CD4-positive, alpha-beta T cell (primary cell): ENCODE data around the gene GRIK5. TPM values are rescaled to one million over a fixed set of nuclear protein-coding genes. Genes with fewer than 3 reads are reported as not detected.

Experiments
- ATAC-seq: fragments of 200-7000 bp; cut with Tn5 transposase; one replicate; pipeline ENCODE4 v1.10.0; 2022; ENCODE audit warnings: mild to moderate bottlenecking; ENCODE audit not compliant: poor library complexity
- CTCF ChIA-PET: fragments of 350-600 bp; sonication (Branson Sonifier 250); formaldehyde crosslinking; loops from one replicate; lab custom pipeline; 2021; ENCODE audit warnings: antibody characterized with exemption, inconsistent platforms; lab: Charles Lee
- POLR2A ChIA-PET: fragments of 350-600 bp; sonication (Branson Sonifier 250); formaldehyde crosslinking; loops from one replicate; lab custom pipeline; 2021; ENCODE audit warnings: antibody characterized with exemption, inconsistent platforms; lab: Charles Lee
- DNase-seq, 14 experiments: peaks; one replicate each; pipeline ENCODE4 v3.0.0-alpha.2; 2013 to 2020; ENCODE audit warnings: mixed read lengths in 2 of 14
- H3K27ac ChIP-seq, 2 donors: one replicate each; pipeline versions ENCODE4 v1.5.1 to v1.7.0; 2013; ENCODE audit warnings: low read length in 2 of 2, low read depth in 1 of 2, mild to moderate bottlenecking in 1 of 2
- H3K27me3 ChIP-seq, 2 experiments: 1 replicate in 1 of 2; 2 replicates in 1 of 2; pipeline versions ENCODE4 v1.6.1 to v1.7.0; 2013; ENCODE audit warnings: low read length in 2 of 2, control low read depth in 1 of 2, mild to moderate bottlenecking in 1 of 2, moderate library complexity in 1 of 2; ENCODE audit not compliant: insufficient read depth in 2 of 2, control insufficient read depth in 1 of 2
- H3K36me3 ChIP-seq: one replicate; pipeline ENCODE4 v1.6.1; 2013; ENCODE audit warnings: low read length, control low read depth; ENCODE audit not compliant: insufficient read depth
- H3K4me1 ChIP-seq: one replicate; pipeline ENCODE4 v1.6.1; 2013; ENCODE audit warnings: low read length, control low read depth; ENCODE audit not compliant: insufficient read depth
- H3K4me3 ChIP-seq: one replicate; pipeline ENCODE4 v1.5.1; 2013; ENCODE audit warnings: mild to moderate bottlenecking, low read length, moderate library complexity
- H3K9me3 ChIP-seq, 2 experiments: 1 replicate in 1 of 2; 2 replicates in 1 of 2; pipeline versions ENCODE4 v1.6.1 to v1.7.0; 2013; ENCODE audit warnings: low read length in 2 of 2, mild to moderate bottlenecking in 2 of 2, control low read depth in 1 of 2, moderate library complexity in 1 of 2; ENCODE audit not compliant: control insufficient read depth in 1 of 2, insufficient read depth in 1 of 2
- H3K27ac Mint-ChIP-seq: one replicate; pipeline ENCODE4 v1.8.0; 2020; ENCODE audit warnings: mixed read lengths
- H3K27me3 Mint-ChIP-seq: one replicate; pipeline ENCODE4 v1.8.0; 2021; ENCODE audit warnings: mixed read lengths
- H3K36me3 Mint-ChIP-seq: one replicate; pipeline ENCODE4 v1.8.0; 2021; ENCODE audit warnings: low read depth, mixed read lengths
- H3K4me1 Mint-ChIP-seq: one replicate; pipeline ENCODE4 v1.8.0; 2021; ENCODE audit warnings: low read depth, mixed read lengths
- H3K4me3 Mint-ChIP-seq: one replicate; pipeline ENCODE4 v1.8.0; 2020; ENCODE audit warnings: mild to moderate bottlenecking, mixed read lengths
- H3K9me3 Mint-ChIP-seq: one replicate; pipeline ENCODE4 v1.8.0; 2020; ENCODE audit warnings: mixed read lengths
- CTCF ChIP-seq: fragments of 200-600 bp; IDR thresholded peaks from one replicate; pipeline ENCODE4 v1.8.0; 2022; ENCODE audit warnings: antibody characterized with exemption, mild to moderate bottlenecking
- intact Hi-C, 2 experiments: fragments of 100-400 bp; cut with DNase I in 1 of 2; cut with micrococcal nuclease in 1 of 2; formaldehyde crosslinking; loops; one replicate each; pipeline versions ENCODE4 v1.15.1 to v1.9.0; 2023 to 2025; cut with DNase I, micrococcal nuclease
- total RNA-seq, 174 experiments: library from RNA in 2 of 174; stranded (reverse) in 2 of 174; gene quantifications; one replicate each; pipeline ENCODE4 v1.2.3 and lab custom pipeline; 2021 to 2026

GRIK5 gene
- total RNA-seq, 2 experiments from 2014 or later = 0.66 to 0.75 TPM

GRCh38 chr19:42079276-42079669, 9.3 kb upstream of the GRIK5 start:
- no peak overlapping the region for H3K4me3 Mint-ChIP-seq
- Histone ChIP-seq H3K4me3 (no peak overlapping the region), H3K27me3 (no peaks in the 10 kb centered on the region), H3K4me1 (peaks cover 29% of the 10 kb centered on the region), H3K36me3 (peaks cover 39% of the 10 kb centered on the region), H3K27ac (no peak overlapping the region), H3K9me3 (no peaks in the 10 kb centered on the region)
- ChIA-PET CTCF (no interaction called here), POLR2A (no interaction called here)
- ATAC-seq = no peak
- TF ChIP-seq CTCF = no peak
- peaks cover 64% of the 10 kb centered on the region for H3K36me3 Mint-ChIP-seq
- peaks cover 41% of the 10 kb centered on the region for H3K4me1 Mint-ChIP-seq
- no peak overlapping the region for H3K27ac Mint-ChIP-seq
- intact Hi-C loops = loop anchor here (5.0 kb wide), 2 partner anchors 117 to 717 kb away; partner anchors contain the start of gene B9D2 (in 1 of the 2)
- no peaks in the 10 kb centered on the region for H3K27me3 Mint-ChIP-seq
- H3K9me3 Mint-ChIP-seq = no peaks in the 10 kb centered on the region
- DNase-seq = no peak

DNA sequence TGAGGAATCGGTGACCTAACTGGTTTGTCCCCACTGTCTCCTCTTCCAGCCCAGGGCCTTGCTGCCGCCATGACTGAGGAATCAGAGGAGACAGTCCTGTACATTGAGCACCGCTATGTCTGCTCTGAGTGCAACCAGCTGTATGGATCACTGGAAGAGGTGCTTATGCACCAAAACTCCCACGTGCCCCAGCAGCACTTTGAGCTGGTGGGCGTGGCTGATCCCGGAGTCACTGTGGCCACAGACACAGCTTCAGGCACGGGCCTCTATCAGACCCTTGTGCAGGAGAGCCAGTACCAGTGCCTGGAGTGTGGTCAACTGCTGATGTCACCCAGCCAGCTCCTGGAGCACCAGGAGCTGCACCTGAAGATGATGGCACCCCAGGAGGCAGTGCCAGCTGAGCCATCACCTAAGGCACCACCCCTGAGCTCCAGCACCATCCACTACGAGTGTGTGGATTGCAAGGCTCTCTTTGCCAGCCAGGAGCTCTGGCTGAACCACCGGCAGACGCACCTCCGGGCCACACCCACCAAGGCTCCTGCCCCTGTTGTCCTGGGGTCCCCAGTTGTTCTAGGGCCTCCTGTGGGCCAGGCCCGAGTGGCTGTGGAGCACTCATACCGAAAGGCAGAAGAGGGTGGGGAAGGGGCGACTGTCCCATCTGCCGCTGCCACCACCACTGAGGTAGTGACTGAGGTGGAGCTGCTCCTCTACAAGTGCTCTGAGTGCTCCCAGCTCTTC, 8.7 kb upstream of the GRIK5 start:
- no peaks in the 10 kb centered on the region for H3K27me3 Mint-ChIP-seq
- H3K27me3 ChIP-seq = no peaks in the 10 kb centered on the region
- ChIA-PET CTCF (no interaction called here), POLR2A (interaction anchor here (0.5 to 0.6 kb wide), 2 partner anchors 11 to 115 kb away, joined by 4 read pairs; no protein-coding TSS in a partner anchor)
- no peaks in the 10 kb centered on the region for H3K9me3 ChIP-seq
- H3K36me3 ChIP-seq = peaks cover 39% of the 10 kb centered on the region
- H3K27ac Mint-ChIP-seq = peak overlapping the region; percentile 99
- no peak overlapping the region for H3K4me3 ChIP-seq
- peaks cover 29% of the 10 kb centered on the region for H3K4me1 ChIP-seq
- peak overlapping the region; percentile 89 for H3K4me3 Mint-ChIP-seq
- TF ChIP-seq CTCF = no peak
- DNase-seq (peak in 1 of 14 experiments; percentile 25), ATAC-seq (no peak)
- peaks cover 41% of the 10 kb centered on the region for H3K4me1 Mint-ChIP-seq
- peaks cover 61% of the 10 kb centered on the region for H3K36me3 Mint-ChIP-seq
- no peaks in the 10 kb centered on the region for H3K9me3 Mint-ChIP-seq
- H3K27ac ChIP-seq = no peak overlapping the region
- intact Hi-C loops = loop anchor here (5.0 kb wide), 2 partner anchors 116 to 716 kb away; partner anchors contain the start of gene B9D2 (in 1 of the 2)

DNA sequence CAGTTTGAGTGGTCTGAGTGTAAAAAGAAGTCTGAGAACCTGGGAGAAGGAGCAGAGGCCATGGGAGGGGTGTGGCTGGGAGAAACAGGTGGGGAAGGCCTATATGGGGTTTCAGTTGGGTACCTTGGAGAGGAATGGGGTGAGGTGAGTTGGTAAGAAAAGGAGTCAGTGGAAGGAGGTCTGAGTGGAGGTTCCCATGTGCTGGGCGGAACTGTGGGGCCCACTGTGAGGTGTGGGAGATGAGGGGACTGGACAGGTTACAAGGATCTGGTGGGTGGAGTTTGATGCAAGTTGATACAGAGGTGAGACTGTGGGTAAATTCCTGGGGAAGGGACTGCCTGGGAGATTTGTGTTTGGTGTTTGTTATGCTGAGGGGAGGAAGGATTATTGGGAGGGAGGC, 8.1 kb upstream of the GRIK5 start:
- DNase-seq (no peak), ATAC-seq (no peak)
- Histone ChIP-seq H3K9me3 (no peaks in the 10 kb centered on the region), H3K4me1 (peaks cover 29% of the 10 kb centered on the region), H3K4me3 (no peak overlapping the region), H3K27me3 (no peaks in the 10 kb centered on the region), H3K36me3 (peaks cover 39% of the 10 kb centered on the region), H3K27ac (peak overlapping the region; percentile 9 to 16)
- ChIA-PET CTCF (no interaction called here), POLR2A (interaction anchor here (0.6 kb wide), 1 partner anchor 115 kb away, joined by 4 read pairs; no protein-coding TSS in a partner anchor)
- intact Hi-C loops = loop anchor here (5.0 kb wide), 2 partner anchors 116 to 716 kb away; partner anchors contain the start of gene B9D2 (in 1 of the 2)
- Mint-ChIP-seq H3K9me3 (no peaks in the 10 kb centered on the region), H3K36me3 (peaks cover 60% of the 10 kb centered on the region), H3K27ac (peak overlapping the region; percentile 99), H3K4me1 (peaks cover 41% of the 10 kb centered on the region), H3K27me3 (no peaks in the 10 kb centered on the region), H3K4me3 (peak overlapping the region; percentile 89)
- TF ChIP-seq CTCF = no peak
